Thoracic aorta (tissue), 2 donors: ENCODE measurements around the gene USP13. TPM values are rescaled to one million over a fixed set of nuclear protein-coding genes. Genes with fewer than 3 reads are reported as not detected.

ENCODE experiments used
- ATAC-seq: fragments of 150-250 bp; one replicate; pipeline ENCODE4 v1.8.0; 2017; ENCODE audit warnings: low read depth; ENCODE audit not compliant: insufficient number of reproducible peaks, low FRiP score
- DNase-seq: peaks from one replicate; pipeline ENCODE4 v3.0.0-alpha.2; 2020; ENCODE audit warnings: low spot score
- H3K27ac ChIP-seq, 2 donors: fragments of 200-600 bp; sonication (generic); 1 replicate in 1 of 2; 2 replicates in 1 of 2; pipeline ENCODE4 v1.5.1; 2016; ENCODE audit warnings: mild to moderate bottlenecking in 2 of 2, moderate library complexity in 2 of 2
- H3K27me3 ChIP-seq: fragments of 200-600 bp; sonication (generic); replicated peaks from 2 replicates; pipeline ENCODE4 v1.6.0; 2016; ENCODE audit warnings: mild to moderate bottlenecking; ENCODE audit not compliant: insufficient read depth
- H3K36me3 ChIP-seq: fragments of 200-600 bp; sonication (generic); one replicate; pipeline ENCODE4 v1.5.1; 2016
- H3K4me1 ChIP-seq, 2 donors: fragments of 200-600 bp; sonication (generic); 1 replicate in 1 of 2; 2 replicates in 1 of 2; pipeline versions ENCODE4 v1.5.1 to v1.6.0; 2016; ENCODE audit warnings: low read depth in 2 of 2, mild to moderate bottlenecking in 1 of 2; ENCODE audit not compliant: control insufficient read depth in 1 of 2
- H3K4me3 ChIP-seq: fragments of 200-600 bp; sonication (generic); 2 replicates; pipeline ENCODE4 v1.5.1; 2016; ENCODE audit warnings: mild to moderate bottlenecking
- H3K9me3 ChIP-seq: fragments of 200-600 bp; sonication (generic); 2 replicates; pipeline ENCODE4 v1.5.1; 2016
- CTCF ChIP-seq: fragments of 200-600 bp; sonication (generic); IDR thresholded peaks from one replicate; pipeline ENCODE4 v1.5.1; 2019; ENCODE audit warnings: antibody characterized with exemption
- total RNA-seq, 2 donors: library from RNA; depleted of rRNA; stranded (reverse); fragments of >200 nt; gene quantifications; one replicate each; pipeline versions ENCODE4 v1.1.0 to v1.2.3, GENCODE V29; 2016

Gene USP13
- total RNA-seq, 2 donors from 2014 or later, result 5.1 to 8.2 TPM

- Histone ChIP-seq H3K4me1 (peaks cover 4 to 21% of the 10 kb centered on the region in 2 donors), H3K4me3 (no peak overlapping the region), H3K36me3 (no peaks in the 10 kb centered on the region), H3K9me3 (no peaks in the 10 kb centered on the region), H3K27ac (no peak overlapping the region), H3K27me3 (no peaks in the 10 kb centered on the region)
- no peak for DNase-seq
- ATAC-seq, result no peak
- no peak for TF ChIP-seq CTCF
Observed at GRCh38 chr3:179661777-179662176, 8.9 kb downstream of the USP13 start.

GRCh38 chr3:179663093-179663492, 10.3 kb downstream of the USP13 start:
- ATAC-seq (no peak), DNase-seq (no peak)
- Histone ChIP-seq H3K4me1 (peaks cover 4 to 23% of the 10 kb centered on the region in 2 donors), H3K36me3 (no peaks in the 10 kb centered on the region), H3K9me3 (no peaks in the 10 kb centered on the region), H3K4me3 (no peak overlapping the region), H3K27ac (no peak overlapping the region), H3K27me3 (no peaks in the 10 kb centered on the region)
- no peak for TF ChIP-seq CTCF

- Histone ChIP-seq H3K9me3 (no peaks in the 10 kb centered on the region), H3K4me1 (peaks cover 0 to 16% of the 10 kb centered on the region in 2 donors), H3K36me3 (no peaks in the 10 kb centered on the region), H3K27ac (no peak overlapping the region), H3K27me3 (no peaks in the 10 kb centered on the region), H3K4me3 (no peak overlapping the region)
- ATAC-seq (no peak), DNase-seq (no peak)
- TF ChIP-seq CTCF, result no peak
Observed at GRCh38 chr3:179666030-179666429, 13.2 kb downstream of the USP13 start.

GRCh38 chr3:179666436-179667035, 13.7 kb downstream of the USP13 start:
- Histone ChIP-seq H3K27ac (no peak overlapping the region), H3K27me3 (no peaks in the 10 kb centered on the region), H3K4me3 (no peak overlapping the region), H3K4me1 (peaks cover 0 to 16% of the 10 kb centered on the region in 2 donors), H3K9me3 (no peaks in the 10 kb centered on the region), H3K36me3 (no peaks in the 10 kb centered on the region)
- TF ChIP-seq CTCF, result no peak
- DNase-seq (no peak), ATAC-seq (no peak)

GRCh38 chr3:179668429-179668828, 15.6 kb downstream of the USP13 start:
- no peak for TF ChIP-seq CTCF
- H3K36me3 ChIP-seq, result no peaks in the 10 kb centered on the region
- no peaks in the 10 kb centered on the region for H3K9me3 ChIP-seq
- DNase-seq, result no peak
- H3K4me3 ChIP-seq, result no peak overlapping the region
- peaks cover 0 to 16% of the 10 kb centered on the region in 2 donors for H3K4me1 ChIP-seq
- no peak for ATAC-seq
- H3K27ac ChIP-seq, result no peak overlapping the region
- no peaks in the 10 kb centered on the region for H3K27me3 ChIP-seq
